ENCODE measurements around the gene ZKSCAN3.
"Not testable (repeated sequence)": the region's sequence is repeated elsewhere in the genome, so short reads cannot be mapped to it uniquely, and the experiment has no call there.

Gene ZKSCAN3

GRCh38 chr6:28377879-28378278 is 28.1 kb downstream of the ZKSCAN3 start:
- DNase-seq (ENCODE audit: low read depth) = no peak

- DNase-seq (ENCODE audit: low read depth) = no peak
Measured at GRCh38 chr6:28378644-28379043, 28.9 kb downstream of the ZKSCAN3 start.

DNA sequence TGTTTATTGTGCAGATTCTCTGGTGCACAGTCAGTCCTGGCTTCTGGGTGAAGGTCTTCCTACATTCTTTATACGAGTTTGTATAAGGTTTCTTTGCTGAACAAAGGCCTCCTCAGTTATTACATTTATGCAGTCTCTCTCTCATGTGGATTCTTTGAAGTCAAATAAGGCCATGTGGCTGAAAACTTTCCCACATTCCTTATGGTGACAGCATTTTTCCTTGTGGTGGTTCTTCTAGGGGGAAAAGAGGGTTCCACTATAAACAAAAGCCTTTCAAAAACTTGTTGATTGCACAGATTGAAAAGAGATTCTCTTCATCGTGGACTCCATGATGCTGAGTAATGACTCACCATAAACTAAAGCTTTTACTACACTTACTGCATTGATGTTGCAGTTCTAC is 30.6 kb downstream of the ZKSCAN3 start:
- DNase-seq (ENCODE audit: low read depth) = no peak

DNA sequence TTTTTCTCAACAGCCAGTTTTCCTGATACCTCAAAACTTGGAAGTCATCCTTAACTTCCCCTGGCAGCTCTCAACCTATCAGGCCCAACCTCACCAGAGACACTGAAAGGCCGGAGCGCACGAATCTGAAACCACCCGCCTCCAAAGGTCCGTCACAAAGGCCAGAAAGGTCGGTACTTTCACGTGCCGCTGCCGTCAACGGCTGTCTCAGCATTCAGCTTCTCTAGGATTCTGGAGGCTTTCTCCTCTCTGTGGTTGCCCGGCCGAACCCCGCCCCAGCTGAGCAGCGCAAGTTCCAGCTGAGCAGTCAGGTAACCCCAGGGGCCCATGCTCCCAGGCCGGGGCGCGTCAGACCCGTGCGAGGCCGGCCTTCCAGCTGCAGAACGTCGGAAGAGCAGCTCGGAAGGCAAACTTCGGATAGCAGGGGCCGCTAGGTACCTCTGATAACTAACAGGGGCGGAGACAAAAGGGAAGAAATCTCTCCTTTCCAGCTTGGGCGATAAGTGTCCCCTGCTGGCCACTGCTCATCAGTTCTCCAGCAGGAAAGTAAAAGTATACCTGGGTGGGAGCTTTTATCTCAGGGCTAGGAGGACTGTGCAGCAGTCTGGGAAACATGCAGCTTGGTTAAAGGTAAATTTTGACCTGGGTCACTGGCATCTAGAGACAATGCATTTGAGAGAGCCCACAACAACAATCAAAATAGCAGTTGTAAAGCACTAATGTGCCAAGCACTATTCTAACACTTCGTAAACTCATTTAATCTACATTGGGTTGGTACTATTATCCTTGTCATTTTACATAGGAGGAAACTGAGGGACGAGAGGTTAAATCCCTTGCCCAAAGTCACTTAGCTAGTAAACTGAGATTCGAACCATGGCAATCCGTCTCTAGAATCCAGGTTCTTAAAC is 33.7 kb downstream of the ZKSCAN3 start:
- peak; percentile 93 for DNase-seq (ENCODE audit: low read depth)

- no peak for DNase-seq (ENCODE audit: low read depth)
Measured at GRCh38 chr6:28384143-28384533, 34.4 kb downstream of the ZKSCAN3 start.

- DNase-seq (ENCODE audit: low read depth) = no peak
Measured at GRCh38 chr6:28390688-28391087, 40.9 kb downstream of the ZKSCAN3 start.

GRCh38 chr6:28393912-28394662 is 44.3 kb downstream of the ZKSCAN3 start:
- peak; percentile 10 for DNase-seq (ENCODE audit: low read depth)

DNA sequence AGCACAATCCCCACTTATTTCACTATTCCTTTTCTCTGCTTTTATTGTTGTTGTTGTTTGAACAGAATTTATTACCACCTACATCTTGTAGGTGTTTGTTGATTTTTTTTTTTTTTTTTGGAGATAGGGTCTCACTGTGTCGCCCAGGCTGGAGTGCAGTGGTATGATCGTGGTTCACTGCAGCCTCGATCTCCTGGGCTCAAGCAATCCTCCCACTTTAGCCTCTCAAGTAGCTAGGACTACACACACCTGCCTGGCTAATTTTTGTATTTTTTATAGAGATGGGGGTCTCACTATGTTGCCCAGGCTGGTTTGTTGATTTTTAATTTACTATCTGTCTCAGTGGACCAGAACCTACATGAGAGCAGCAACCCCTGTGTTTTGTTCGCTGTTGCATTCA is 46.2 kb downstream of the ZKSCAN3 start:
- no peak for DNase-seq (ENCODE audit: low read depth)

DNA sequence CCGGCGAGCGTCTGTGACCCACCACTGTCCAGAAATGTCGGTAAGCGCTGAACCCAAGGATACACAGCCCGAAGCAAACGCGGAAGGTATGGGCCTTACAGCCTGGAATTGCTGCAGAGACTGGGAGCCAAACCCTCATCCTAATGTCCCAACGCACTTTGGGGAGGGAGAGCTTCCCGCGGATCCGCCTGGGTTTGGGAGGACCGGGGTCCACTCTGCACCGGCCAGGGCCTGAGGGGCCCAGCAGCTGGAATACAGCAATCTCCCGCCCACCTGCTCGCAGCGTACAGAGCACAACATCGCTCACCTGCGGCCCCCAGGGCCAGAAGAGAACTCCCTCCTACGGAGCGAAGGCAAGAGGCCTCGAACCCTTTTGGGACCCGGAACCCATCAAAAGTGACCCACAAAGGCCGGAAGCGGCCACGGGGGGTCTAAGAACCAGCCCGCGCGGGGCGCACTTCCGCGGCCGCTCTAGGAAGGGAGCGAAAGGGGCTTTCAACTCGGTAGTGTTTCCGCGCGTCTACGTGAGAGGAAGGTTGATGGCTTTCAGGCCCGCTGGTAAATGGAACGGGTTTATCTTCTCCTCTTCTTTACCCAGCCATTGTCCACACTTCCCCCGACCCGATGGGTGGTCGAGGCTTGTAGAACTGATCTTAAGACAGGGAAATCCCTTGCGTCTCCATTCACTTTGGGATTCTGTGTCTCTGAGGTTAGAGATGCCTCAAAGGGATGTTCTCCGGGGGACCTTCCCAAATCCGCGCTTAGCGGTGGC is 49.8 kb downstream of the ZKSCAN3 start, which contains the start of gene ZSCAN12:
Gene ZSCAN12, minus strand, starts transcription at position 398 of the 772 bp plus-strand sequence. CDS start 1,342 bp downstream, outside the sequence.
- DNase-seq (ENCODE audit: low read depth) = peak; percentile 84

GRCh38 chr6:28400122-28400451 is 50.3 kb downstream of the ZKSCAN3 start:
- no peak for DNase-seq (ENCODE audit: low read depth)

GRCh38 chr6:28401172-28401571 is 51.4 kb downstream of the ZKSCAN3 start:
- DNase-seq (ENCODE audit: low read depth) = peak; percentile 73

DNA sequence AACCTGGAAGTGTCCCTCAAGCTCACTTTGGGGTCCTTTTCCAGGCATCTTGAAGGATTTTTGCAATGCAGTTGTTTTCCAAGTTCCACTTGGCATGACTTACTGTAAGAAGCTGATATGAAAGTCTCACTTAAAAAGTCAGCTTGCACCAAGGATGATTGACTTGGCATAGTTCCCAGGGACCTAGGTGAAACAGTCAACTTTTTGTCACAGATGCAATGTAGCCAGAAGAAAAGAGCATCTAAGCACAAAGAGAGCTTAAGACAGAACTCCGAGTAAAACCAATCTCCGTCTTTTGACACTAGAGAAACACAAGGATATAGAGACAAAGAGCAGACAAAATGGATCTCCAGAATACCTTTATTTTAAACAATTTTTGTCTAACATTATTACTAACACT is 52.5 kb downstream of the ZKSCAN3 start:
- no peak for DNase-seq (ENCODE audit: low read depth)

DNA sequence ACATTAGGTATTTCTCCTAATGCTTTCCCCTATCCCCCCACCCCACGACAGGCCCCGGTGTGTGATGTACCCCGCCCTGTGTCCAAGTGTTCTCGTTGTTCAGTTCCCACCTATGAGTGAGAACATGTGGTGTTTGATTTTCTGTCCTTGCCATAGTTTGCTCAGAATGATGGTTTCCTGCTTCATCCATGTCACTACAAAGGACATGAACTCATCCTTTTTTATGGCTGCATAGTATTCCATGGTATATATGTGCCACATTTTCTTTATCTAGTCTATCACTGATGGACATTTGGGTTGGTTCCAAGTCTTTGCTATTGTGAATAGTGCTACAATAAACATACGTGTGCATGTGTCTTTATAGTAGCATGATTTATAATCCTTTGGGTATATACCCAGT is 54.2 kb downstream of the ZKSCAN3 start:
- DNase-seq (ENCODE audit: low read depth) = not testable (repeated sequence)

DNA sequence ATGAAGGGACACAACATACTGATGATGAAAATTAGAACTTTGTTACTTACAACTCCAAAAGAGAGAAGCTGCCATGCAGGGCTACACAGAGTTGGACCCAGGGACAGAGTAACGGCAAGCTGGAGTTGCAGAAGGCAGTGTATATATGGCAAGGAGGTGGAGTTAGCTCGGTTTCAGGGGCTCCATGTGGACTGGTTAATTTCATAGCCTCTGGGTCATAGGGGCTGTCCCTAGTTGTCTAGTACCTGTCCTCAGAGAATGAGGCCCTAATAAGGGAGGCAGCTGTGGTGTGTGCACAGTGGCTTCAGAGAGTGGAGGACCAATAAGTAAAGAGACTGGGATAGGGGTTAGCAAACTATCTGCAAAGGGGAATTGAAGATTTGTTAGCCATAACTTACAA is 57.7 kb downstream of the ZKSCAN3 start:
- no peak for DNase-seq (ENCODE audit: low read depth)

GRCh38 chr6:28408076-28408802 is 58.5 kb downstream of the ZKSCAN3 start:
- peak; percentile 75 for DNase-seq (ENCODE audit: low read depth)

DNA sequence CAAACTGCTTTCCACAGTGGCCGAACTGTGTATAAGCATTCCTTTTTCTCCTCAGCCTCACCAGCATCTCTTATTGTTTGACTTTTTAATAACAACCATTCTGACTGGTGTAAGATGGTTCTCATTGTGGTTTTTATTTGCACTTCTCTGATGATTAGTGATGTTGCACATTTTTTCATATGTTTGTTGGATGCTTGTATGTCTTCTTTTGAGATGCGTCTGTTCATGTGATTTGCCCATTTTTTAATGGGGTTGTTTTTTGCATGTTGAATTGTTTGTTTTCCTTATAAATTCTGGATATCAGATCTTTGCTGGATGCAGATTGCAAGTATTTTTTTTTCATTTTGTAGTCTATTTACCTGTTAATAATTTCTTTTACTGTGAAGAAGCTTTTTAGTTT is 61.0 kb downstream of the ZKSCAN3 start:
- DNase-seq (ENCODE audit: low read depth) = no peak

DNA sequence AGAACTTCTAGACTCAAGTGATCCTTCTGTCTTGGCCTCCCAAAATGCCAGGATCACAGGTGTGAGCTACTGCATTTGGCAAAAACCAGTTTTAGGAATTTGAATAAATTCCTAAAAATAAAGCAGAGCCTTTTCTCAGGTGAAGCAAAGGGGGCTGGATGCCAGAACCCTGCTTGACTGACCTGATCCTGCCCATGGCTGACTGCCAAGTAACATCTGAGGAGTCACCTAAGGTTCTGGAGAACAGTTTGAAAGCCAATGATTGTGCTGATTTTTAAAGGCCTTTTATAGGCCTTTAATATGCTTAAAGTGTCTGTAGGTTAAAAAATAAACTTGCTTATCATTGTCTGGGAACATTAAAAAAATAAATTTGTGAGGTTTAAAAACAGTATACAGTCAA is 63.9 kb downstream of the ZKSCAN3 start:
- no peak for DNase-seq (ENCODE audit: low read depth)
